HepG2 (cell line): ENCODE results near the gene AKAP1. TPM values are rescaled to one million over a fixed set of nuclear protein-coding genes. Genes with fewer than 3 reads are reported as not detected.

ENCODE experiments used
- ATAC-seq: fragments of 200-7000 bp; cut with Tn5 transposase; 3 replicates; pipeline ENCODE4 v1.9.1; 2020; ENCODE audit warnings: mild to moderate bottlenecking, moderate library complexity
- BruUV-seq: library from RNA; stranded (reverse); fragments of 400-500 nt; replicated peaks from 2 replicates; lab custom pipeline; 2021; lab: Mats Ljungman, UMichigan
- CTCF ChIA-PET: fragments of 300-600 bp; formaldehyde crosslinking; extraction: SDS; loops from one replicate; lab custom pipeline; 2021; ENCODE audit warnings: low total read pairs, inconsistent platforms, low intra/inter-chr PET ratio; lab: Yijun Ruan, JAX
- POLR2A ChIA-PET: fragments of 350-600 bp; sonication (Branson Sonifier 250); formaldehyde crosslinking; loops from one replicate; lab custom pipeline; 2020; ENCODE audit warnings: antibody characterized with exemption, inconsistent platforms; lab: Yijun Ruan, JAX
- DNase-seq: peaks from one replicate; pipeline ENCODE4 v3.0.0-alpha.2; 2015; ENCODE audit warnings: low spot score
- FAIRE-seq: peaks from 3 replicates; lab custom pipeline; 2011; peaks lifted over from hg19 to GRCh38; lab: Jason Lieb, UNC
- H2AFZ ChIP-seq: one replicate; pipeline ENCODE4 v1.6.1; 2011; ENCODE audit warnings: low read length, inconsistent platforms
- H3K27ac ChIP-seq: fragments of 300-600 bp; 3 replicates; pipeline ENCODE4 v1.8.0; 2011; ENCODE audit warnings: mixed run types, mild to moderate bottlenecking, mixed read lengths, low read length, inconsistent platforms; ENCODE audit not compliant: insufficient read depth; ENCODE audit errors: extremely low read length
- H3K27me3 ChIP-seq, 2 experiments: fragments of 200-600 bp in 1 of 2; 2 replicates in 1 of 2; 3 replicates in 1 of 2; pipeline versions ENCODE4 v1.6.0 to v1.8.0; 2011; ENCODE audit warnings: low read length in 2 of 2, mild to moderate bottlenecking in 2 of 2, moderate library complexity in 2 of 2, inconsistent platforms in 1 of 2; ENCODE audit not compliant: insufficient read depth in 2 of 2, control insufficient read depth in 1 of 2
- H3K36me3 ChIP-seq, 2 experiments: fragments of 200-600 bp in 1 of 2; replicated peaks in 1 of 2; 2 replicates in 1 of 2; 3 replicates in 1 of 2; pipeline versions ENCODE4 v1.5.1 to v1.8.0; 2011; ENCODE audit warnings: low read length in 2 of 2, inconsistent platforms in 1 of 2; ENCODE audit not compliant: insufficient read depth in 2 of 2, control insufficient read depth in 1 of 2
- H3K4me1 ChIP-seq: 2 replicates; pipeline ENCODE4 v1.5.1; 2012; ENCODE audit warnings: low read length, inconsistent platforms; ENCODE audit not compliant: insufficient read depth
- H3K4me2 ChIP-seq: 2 replicates; pipeline ENCODE4 v1.6.0; 2011; ENCODE audit warnings: low read depth, low read length, inconsistent platforms
- H3K4me3 ChIP-seq, 3 experiments: fragments of 200-600 bp in 1 of 3; sonication (generic), shearing (Covaris generic) in 1 of 3; replicated peaks in 1 of 3; 2 replicates each; pipeline ENCODE4 v1.5.1; 2011 to 2016; ENCODE audit warnings: low read length in 3 of 3, inconsistent platforms in 2 of 3, low read depth in 2 of 3, mild to moderate bottlenecking in 2 of 3, control low read depth in 1 of 3, mixed read lengths in 1 of 3; ENCODE audit not compliant: insufficient read depth in 1 of 3
- H3K79me2 ChIP-seq: one replicate; pipeline ENCODE4 v1.6.1; 2011; ENCODE audit warnings: low read length, inconsistent platforms; ENCODE audit not compliant: insufficient read depth
- H3K9ac ChIP-seq: 2 replicates; pipeline ENCODE4 v1.6.0; 2011; ENCODE audit warnings: mild to moderate bottlenecking, low read depth, low read length, inconsistent platforms; ENCODE audit not compliant: insufficient read depth
- H3K9me3 ChIP-seq: 2 replicates; pipeline ENCODE4 v1.5.1; 2012; ENCODE audit warnings: mild to moderate bottlenecking, low read length
- H4K20me1 ChIP-seq: 2 replicates; pipeline ENCODE4 v1.6.0; 2011; ENCODE audit warnings: inconsistent platforms, mild to moderate bottlenecking, low read length, moderate library complexity; ENCODE audit not compliant: insufficient read depth
- ATF3 ChIP-seq: sonication (generic); formaldehyde crosslinking; IDR thresholded peaks from 2 replicates; pipeline ENCODE4 v1.4.0; 2020; ENCODE audit warnings: missing genetic modification reagents
- JUNB ChIP-seq: sonication (generic); formaldehyde crosslinking; IDR thresholded peaks from 2 replicates; pipeline ENCODE4 v1.8.0; 2022; ENCODE audit warnings: missing genetic modification reagents, mild to moderate bottlenecking, borderline replicate concordance
- PRDM15 ChIP-seq: sonication (generic); formaldehyde crosslinking; IDR thresholded peaks from 2 replicates; pipeline ENCODE4 v1.4.0; 2020; ENCODE audit warnings: missing genetic modification reagents
- PTBP1 ChIP-seq: fragments of 200-400 bp; formaldehyde crosslinking; IDR thresholded peaks from 2 replicates; pipeline ENCODE4 v1.6.1; 2018; ENCODE audit warnings: low read length, low read depth; ENCODE audit not compliant: poor library complexity, severe bottlenecking
- TP53 ChIP-seq: sonication (generic); formaldehyde crosslinking; conservative IDR thresholded peaks from 2 replicates; pipeline ENCODE4 v1.4.0; 2020; ENCODE audit warnings: missing genetic modification reagents
- ZKSCAN8 ChIP-seq: IDR thresholded peaks from 2 replicates; pipeline ENCODE4 v1.6.1; 2016; ENCODE audit warnings: borderline replicate concordance, missing genetic modification reagents, missing compliant biosample characterization
- ZSCAN22 ChIP-seq: sonication (generic); formaldehyde crosslinking; IDR thresholded peaks from 2 replicates; pipeline ENCODE4 v1.4.0; 2020; ENCODE audit warnings: mild to moderate bottlenecking, missing genetic modification reagents
- WGBS: methylation state at CpG from one replicate; pipeline ENCODE4 v1.1.6; 2017; ENCODE audit warnings: low lambda C conversion rate; 5-methylcytosine and 5-hydroxymethylcytosine counted together
- in situ Hi-C: cut with HindIII; loops from 2 replicates; pipeline ENCODE4 v1.10.0; 2017; ENCODE audit warnings: low pct_unique_long_range_greater_than_20kb; ENCODE audit not compliant: extremely low pct_ligation_motif_present
- intact Hi-C: fragments of 100-400 bp; cut with micrococcal nuclease; formaldehyde crosslinking; loops from one replicate; pipeline ENCODE4 v1.10.0; 2022; ENCODE audit not compliant: unreplicated experiment
- polyA plus RNA-seq, 8 experiments: library from polyadenylated mRNA; depleted of rRNA in 3 of 8; stranded (reverse) in 7 of 8; unstranded in 1 of 8; fragments of >200 nt; fragmentation: Illumina TruSeq in 4 of 8; extraction: Trizol in 4 of 8; gene quantifications; 2 replicates each; pipeline versions ENCODE4 v1.2.1 to v1.2.3, GENCODE V29; 2011 to 2016; ENCODE audit warnings: low read depth in 4 of 8, missing spikeins in 1 of 8, mixed read lengths in 1 of 8; ENCODE audit not compliant: insufficient read depth in 1 of 8
- total RNA-seq, 5 experiments: library from RNA; depleted of rRNA; stranded (reverse); fragments of >200 nt; fragmentation: Illumina TruSeq; extraction: Trizol; gene quantifications; 2 replicates each; pipeline ENCODE4 v1.2.3, GENCODE V29; 2016; ENCODE audit warnings: low read depth in 1 of 5

AKAP1 gene
- total and polyA plus RNA-seq, 2 of the 13 experiments (the other 11 are each of a cell fraction or from before 2014, with no cell fraction given): 101 to 131 TPM

- CTCF ChIA-PET: no interaction called here
- ATAC-seq: no peak
Observed at GRCh38 chr17:57092171-57092570, 7.1 kb downstream of the AKAP1 start.

GRCh38 chr17:57092779-57093178 is 7.7 kb downstream of the AKAP1 start:
- H3K9ac ChIP-seq: no peak overlapping the region
- BruUV-seq: no TSS peak
- ATAC-seq: no peak
- peaks cover 92% of the 10 kb centered on the region for H4K20me1 ChIP-seq
- in situ Hi-C loops: no loop called here
- FAIRE-seq: no peak
- H3K4me3 ChIP-seq: no peak overlapping the region
- DNase-seq: no peak
- H3K36me3 ChIP-seq: peaks cover 8 to 38% of the 10 kb centered on the region in 2 experiments; a peak in 4 of 5 replicates
- CTCF ChIA-PET: no interaction called here
- H2AFZ ChIP-seq: no peak overlapping the region
- no peak overlapping the region for H3K4me2 ChIP-seq
- WGBS: 95% methylated on average over 8 of the region's 8 CpGs
- no peaks in the 10 kb centered on the region for H3K27me3 ChIP-seq
- intact Hi-C loops: no loop called here
- H3K79me2 ChIP-seq: peaks cover 100% of the 10 kb centered on the region
- H3K9me3 ChIP-seq: no peaks in the 10 kb centered on the region
- H3K4me1 ChIP-seq: peaks cover 87% of the 10 kb centered on the region
- POLR2A ChIA-PET: interaction anchor here (0.7 kb wide), 1 partner anchor 9 kb away, joined by 4 read pairs; no protein-coding TSS in a partner anchor
- no peak overlapping the region for H3K27ac ChIP-seq
- no peak for TF ChIP-seq PRDM15 (CRISPR knock-in tag)
- TF ChIP-seq JUNB (CRISPR knock-in tag): no peak
- no peak for TF ChIP-seq TP53 (CRISPR knock-in tag)
- no peak for TF ChIP-seq ZKSCAN8 (CRISPR knock-in tag)

More at GRCh38 chr17:57092171-57092570, 7.1 kb downstream of the AKAP1 start:
- Histone ChIP-seq H4K20me1 (peaks cover 92% of the 10 kb centered on the region), H3K9me3 (no peaks in the 10 kb centered on the region), H3K27ac (no peak overlapping the region), H2AFZ (no peak overlapping the region), H3K27me3 (no peaks in the 10 kb centered on the region), H3K4me3 (no peak overlapping the region), H3K79me2 (peaks cover 100% of the 10 kb centered on the region), H3K36me3 (peaks cover 5 to 40% of the 10 kb centered on the region in 2 experiments; a peak in 3 of 5 replicates), H3K4me2 (no peak overlapping the region), H3K9ac (no peak overlapping the region), H3K4me1 (peaks cover 87% of the 10 kb centered on the region)
- DNase-seq (no peak), FAIRE-seq (no peak)
- BruUV-seq: no TSS peak
- POLR2A ChIA-PET: interaction anchor here (0.7 kb wide), 1 partner anchor 9 kb away, joined by 4 read pairs; no protein-coding TSS in a partner anchor
- in situ Hi-C loops: no loop called here
- WGBS: 94% methylated on average over 2 of the region's 2 CpGs
- no peak for TF ChIP-seq PTBP1
- TF ChIP-seq ZSCAN22: no peak
- TF ChIP-seq ATF3 (CRISPR knock-in tag): no peak
- intact Hi-C loops: no loop called here
